GOT3 (cell line): ENCODE data around the gene APLP2.
"Not testable (repeated sequence)": the region's sequence is repeated elsewhere in the genome, so short reads cannot be mapped to it uniquely, and the experiment has no call there.

Experiments
- DNase-seq: peaks from one replicate; lab custom pipeline; 2025; ENCODE audit warnings: mixed read lengths; lab: John Stamatoyannopoulos, UW

The APLP2 gene

GRCh38 chr11:130091169-130091568 lies 21.5 kb downstream of the APLP2 start:
- DNase-seq = not testable (repeated sequence)

- no peak for DNase-seq
Measured at GRCh38 chr11:130092661-130093060, 23.0 kb downstream of the APLP2 start.

GRCh38 chr11:130094614-130095013 lies 24.9 kb downstream of the APLP2 start:
- DNase-seq = no peak

- DNase-seq = no peak
Measured at GRCh38 chr11:130095326-130095725, 25.6 kb downstream of the APLP2 start.

GRCh38 chr11:130096042-130096441 lies 26.3 kb downstream of the APLP2 start:
- DNase-seq = no peak

- no peak for DNase-seq
Measured at GRCh38 chr11:130096823-130097222, 27.1 kb downstream of the APLP2 start.

GRCh38 chr11:130097285-130097684 lies 27.6 kb downstream of the APLP2 start:
- DNase-seq = no peak

- no peak for DNase-seq
Measured at GRCh38 chr11:130099356-130099755, 29.7 kb downstream of the APLP2 start.

- no peak for DNase-seq
Measured at GRCh38 chr11:130100381-130101095, 30.8 kb downstream of the APLP2 start.

- DNase-seq = no peak
Measured at GRCh38 chr11:130101661-130102060, 32.0 kb downstream of the APLP2 start.

GRCh38 chr11:130102301-130103249 lies 32.9 kb downstream of the APLP2 start:
- DNase-seq = no peak

- no peak for DNase-seq
Measured at GRCh38 chr11:130103296-130103814, 33.7 kb downstream of the APLP2 start.

GRCh38 chr11:130106381-130106780 lies 36.7 kb downstream of the APLP2 start:
- no peak for DNase-seq

GRCh38 chr11:130108671-130109070 lies 39.0 kb downstream of the APLP2 start:
- DNase-seq = not testable (repeated sequence)

- DNase-seq = no peak
Measured at GRCh38 chr11:130109386-130109785, 39.7 kb downstream of the APLP2 start.

- no peak for DNase-seq
Measured at GRCh38 chr11:130110339-130111108, 40.8 kb downstream of the APLP2 start.

GRCh38 chr11:130112071-130112830 lies 42.6 kb downstream of the APLP2 start:
- no peak for DNase-seq

- DNase-seq = no peak
Measured at GRCh38 chr11:130114281-130114680, 44.6 kb downstream of the APLP2 start.

GRCh38 chr11:130114726-130115125 lies 45.0 kb downstream of the APLP2 start:
- no peak for DNase-seq

GRCh38 chr11:130115218-130115617 lies 45.5 kb downstream of the APLP2 start:
- DNase-seq = no peak

- DNase-seq = no peak
Measured at GRCh38 chr11:130118165-130118564, 48.5 kb downstream of the APLP2 start.
